GM18867 (cell line): Measurements from ENCODE around the gene TMEM87A.
A peak's percentile ranks its signal among the peaks of the same experiment; 100 is the strongest.

Experiments
- ATAC-seq: cut with Tn5 transposase; IDR thresholded peaks from one replicate; pipeline ENCODE4 v1.9.1; 2021; ENCODE audit warnings: mild to moderate bottlenecking, moderate library complexity; ENCODE audit not compliant: unreplicated experiment

Gene TMEM87A

DNA sequence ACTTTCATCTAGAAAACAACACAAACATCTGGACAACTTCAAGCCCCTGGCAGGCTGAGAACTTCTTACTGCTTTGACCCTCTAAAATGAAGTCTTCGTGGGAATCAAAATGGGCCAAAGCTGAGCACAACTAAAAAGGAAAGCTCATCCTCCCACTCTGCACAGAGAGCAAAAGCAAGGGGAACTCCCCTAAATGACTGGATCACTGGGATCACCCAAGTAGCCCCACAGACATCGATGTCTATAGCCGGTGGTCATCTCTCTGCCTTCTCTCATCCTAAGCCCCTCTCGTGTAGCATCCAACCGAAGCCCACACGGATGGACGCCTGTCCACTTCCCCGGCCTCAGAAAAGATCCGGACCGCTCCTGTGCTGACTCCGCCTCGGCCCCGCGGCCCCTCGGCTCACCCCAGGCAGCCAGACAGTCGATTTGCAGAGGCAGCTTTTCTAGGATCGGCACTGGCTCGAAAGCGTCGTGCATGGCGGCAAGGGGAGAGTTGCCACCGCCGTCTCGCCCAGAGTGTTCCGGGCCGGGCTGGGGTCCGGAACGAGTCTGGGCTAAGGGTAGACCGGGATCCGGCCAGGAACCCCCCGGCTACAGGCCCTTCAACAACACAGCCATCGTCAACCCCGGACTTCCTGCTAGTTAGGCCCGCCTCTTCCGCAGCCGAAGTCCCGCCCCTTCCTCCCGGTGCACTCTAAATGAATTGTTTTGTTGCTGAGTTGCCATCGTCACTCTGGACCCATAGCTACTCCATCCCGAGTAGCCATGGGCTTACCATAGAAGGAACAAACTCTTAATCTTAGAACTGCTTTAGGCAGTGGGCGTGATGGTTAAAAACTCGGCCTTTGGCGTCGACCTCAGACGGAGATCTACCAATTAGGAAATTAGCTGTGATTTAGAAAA, 65.3 kb downstream of the TMEM87A start, which contains the start of gene VPS39:
Gene VPS39 (minus strand): TSS at position 631 of the 906 bp plus-strand sequence. CDS start 151 bp downstream, at position 480.
- ATAC-seq: peak; percentile 89

DNA sequence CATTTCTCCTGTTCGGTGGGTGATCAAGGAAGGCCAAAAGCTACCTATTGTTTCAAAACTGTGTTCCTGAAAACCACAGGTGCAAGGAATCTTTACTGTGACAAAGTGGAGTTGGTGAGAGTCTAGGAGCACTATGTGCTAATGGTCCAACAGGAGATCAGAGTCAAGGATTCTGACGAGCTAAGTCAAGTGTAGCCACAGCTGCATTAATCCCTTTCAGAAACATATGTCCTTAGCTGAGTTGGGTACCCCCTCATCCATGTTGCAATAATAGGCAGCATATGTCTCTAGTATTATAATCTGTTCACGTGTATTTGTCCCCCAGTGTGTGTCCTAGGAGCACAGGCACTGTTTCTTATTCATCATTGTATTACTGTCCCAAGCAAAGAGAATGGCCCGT, 66.8 kb downstream of the TMEM87A start:
- ATAC-seq: no peak

DNA sequence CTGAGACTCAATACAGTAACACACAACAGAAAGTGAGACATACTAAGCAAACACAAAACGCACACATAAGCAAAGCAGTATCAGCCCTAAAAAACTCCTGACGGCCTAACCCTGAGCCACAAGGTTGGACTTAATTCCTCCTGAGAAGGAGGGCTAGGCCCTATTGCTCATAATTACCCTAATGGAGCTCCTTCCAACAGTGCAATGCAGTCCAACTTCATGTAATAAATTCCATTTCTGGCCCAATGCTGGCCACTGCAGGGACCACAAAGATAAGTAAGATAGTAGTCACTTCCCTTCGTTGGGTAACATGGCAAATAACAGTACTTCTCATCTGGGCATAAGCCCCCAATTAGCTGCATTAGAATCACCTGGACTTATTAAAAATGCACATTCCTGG, 69.3 kb downstream of the TMEM87A start:
- no peak for ATAC-seq

DNA sequence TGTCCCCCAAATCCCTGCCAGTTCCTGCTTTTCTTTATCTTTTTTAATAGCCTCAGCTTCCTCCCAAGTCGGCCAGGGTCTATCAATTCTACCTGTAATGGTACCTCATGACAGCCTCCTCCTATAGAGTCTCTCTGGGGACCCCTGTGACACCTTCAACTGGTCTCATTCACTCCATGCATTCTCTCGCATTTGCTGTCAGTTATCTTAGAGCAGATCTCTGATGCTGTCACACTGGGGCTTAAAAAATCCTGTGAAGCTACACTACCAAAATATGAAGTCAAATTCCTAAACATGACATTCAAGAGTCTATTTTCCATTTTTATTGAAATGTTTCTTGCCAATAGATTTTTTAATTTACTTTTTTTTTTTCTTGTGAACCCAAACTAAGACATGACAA, 70.6 kb downstream of the TMEM87A start:
- ATAC-seq: no peak

DNA sequence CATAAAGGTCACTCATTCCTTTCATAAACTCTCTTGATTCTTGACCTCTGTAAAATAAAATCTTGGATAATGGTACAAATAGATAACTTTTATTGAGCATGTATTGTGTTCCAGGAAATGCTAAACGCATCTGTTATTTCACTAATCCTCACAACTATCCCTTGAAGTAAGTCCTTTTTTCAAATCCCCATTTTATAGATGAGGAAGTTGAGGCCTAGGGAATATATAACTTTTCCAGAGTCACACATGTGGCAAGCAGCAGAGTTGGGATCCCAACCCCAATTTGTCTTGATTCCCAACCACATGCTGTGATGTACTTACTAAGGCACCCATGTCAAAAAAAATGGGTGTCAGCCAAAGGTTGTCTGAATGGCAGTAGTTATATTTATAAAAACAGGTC, 71.4 kb downstream of the TMEM87A start:
- no peak for ATAC-seq

DNA sequence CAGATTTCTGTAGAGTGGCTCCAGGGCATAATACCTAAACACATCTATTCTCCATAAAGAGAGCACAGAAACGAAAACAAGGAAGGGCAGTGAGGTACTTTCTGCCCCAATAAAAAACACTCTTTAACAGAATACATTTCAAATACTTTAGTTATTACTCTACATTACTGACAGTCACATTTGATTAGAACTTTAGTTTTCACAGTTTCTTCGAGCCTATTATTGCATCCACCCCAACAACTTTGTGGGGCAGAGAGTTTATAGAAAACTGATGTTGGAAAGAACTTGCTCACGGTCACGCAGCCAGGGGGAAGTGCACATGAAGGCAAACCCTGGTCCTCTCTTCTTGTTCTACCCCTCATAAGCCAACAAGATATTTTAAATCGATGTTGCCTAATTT, 74.1 kb downstream of the TMEM87A start:
- ATAC-seq: no peak

DNA sequence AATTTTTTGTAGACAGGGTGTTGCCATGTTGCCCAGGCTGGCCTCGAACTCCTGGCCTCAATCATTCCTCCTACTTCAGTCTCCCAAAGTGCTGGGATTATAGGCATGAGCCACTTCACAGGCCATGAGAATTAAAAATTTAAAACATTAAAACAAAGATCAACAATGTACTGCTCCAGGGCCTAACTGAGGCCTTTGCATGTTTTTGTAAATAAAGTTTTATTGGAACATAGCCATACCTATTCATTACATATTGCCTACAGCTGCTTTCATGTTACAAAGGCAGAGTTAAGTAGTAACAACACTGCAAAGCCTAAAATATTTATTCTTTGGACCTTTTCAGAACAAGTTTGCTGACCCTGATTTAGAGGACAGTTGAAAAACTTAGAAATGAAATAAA, 74.7 kb downstream of the TMEM87A start:
- ATAC-seq: no peak

DNA sequence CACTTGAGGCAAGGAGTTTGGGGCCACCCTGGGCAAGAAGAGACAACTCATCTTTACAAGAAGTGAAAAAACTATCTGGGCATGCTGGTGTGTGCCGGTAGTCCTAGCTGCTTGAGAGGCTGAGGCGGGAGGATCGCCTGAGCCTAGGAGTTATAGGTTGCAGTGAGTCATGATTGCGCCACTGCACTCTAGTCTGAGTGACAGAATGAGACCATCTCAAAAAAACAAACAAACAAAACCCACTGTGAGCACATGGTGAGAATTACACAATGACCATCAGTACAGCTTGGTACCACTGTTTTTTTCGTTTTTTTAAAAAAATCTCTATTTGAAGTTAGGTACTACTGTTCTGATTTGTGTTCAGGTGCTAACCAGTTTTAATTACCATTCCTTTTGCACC, 78.7 kb downstream of the TMEM87A start:
- ATAC-seq: no peak

DNA sequence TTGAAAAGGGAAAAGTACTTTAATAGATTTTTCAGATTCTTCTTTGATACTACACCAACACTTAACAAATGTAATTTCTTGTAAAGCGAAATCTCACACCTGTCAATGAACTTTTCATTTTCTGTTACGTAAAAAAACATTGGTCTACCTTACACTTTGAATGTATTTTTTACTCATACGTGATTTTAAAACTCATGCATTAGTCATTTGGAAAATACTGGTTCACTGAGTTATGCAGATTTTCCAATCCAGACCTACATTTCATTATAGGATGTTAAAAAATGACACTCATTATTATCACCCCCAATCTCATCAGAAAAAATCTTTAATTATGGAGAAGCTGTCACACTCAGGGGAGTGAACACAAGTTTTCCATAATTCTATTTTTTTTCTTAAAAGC, 79.8 kb downstream of the TMEM87A start:
- ATAC-seq: no peak

DNA sequence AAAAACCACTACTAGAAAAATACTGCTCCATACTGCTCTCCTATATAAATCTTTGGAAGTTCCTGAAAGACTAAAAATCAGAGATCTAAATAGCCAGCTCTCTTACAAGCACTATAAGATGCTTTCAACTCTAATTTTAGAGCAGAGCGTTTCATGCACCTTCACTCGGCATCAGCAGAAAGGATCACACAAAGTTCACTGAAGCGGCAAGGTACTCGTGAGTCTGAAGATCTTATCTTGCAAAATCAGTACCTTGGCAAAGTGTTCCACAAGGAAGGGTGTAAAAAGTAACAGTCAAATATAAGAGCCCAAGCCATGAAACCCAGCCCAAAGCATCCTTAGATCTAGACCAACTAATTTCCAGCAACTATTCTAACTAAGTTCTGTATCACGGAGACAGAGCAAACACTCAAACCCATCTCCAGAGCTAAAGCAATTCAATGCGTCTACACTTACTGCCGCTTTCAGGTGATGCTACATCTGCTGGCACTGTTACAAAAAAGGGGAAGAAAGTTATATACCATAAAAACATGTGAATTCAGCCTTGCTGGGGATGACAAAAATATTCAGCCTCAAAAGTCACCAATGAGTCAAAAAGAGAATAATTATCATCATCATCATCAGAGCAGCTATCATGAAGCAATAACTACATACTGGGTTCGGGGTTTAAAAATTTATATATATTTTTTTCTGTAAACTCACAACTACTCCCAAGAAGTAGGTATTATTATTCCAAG, 81.5 kb downstream of the TMEM87A start:
- no peak for ATAC-seq

DNA sequence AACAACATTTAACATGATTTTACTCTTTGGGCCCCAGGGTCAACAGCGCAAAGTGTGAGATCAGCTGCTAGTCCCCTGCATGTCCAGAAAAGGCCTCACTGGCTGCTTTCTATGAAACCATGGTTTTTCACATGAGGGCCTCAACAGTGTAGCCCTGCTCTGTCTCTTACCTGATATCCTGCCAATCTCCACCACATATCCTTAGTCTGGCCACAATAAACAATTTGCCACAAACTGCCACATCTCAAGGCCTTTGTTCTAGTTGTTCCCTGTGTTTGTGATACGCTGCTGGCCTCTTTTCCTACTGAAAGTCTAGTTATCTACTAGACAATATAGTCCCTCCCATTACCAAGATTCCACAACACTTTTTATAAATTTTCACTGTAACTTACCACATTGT, 82.9 kb downstream of the TMEM87A start:
- ATAC-seq: no peak

DNA sequence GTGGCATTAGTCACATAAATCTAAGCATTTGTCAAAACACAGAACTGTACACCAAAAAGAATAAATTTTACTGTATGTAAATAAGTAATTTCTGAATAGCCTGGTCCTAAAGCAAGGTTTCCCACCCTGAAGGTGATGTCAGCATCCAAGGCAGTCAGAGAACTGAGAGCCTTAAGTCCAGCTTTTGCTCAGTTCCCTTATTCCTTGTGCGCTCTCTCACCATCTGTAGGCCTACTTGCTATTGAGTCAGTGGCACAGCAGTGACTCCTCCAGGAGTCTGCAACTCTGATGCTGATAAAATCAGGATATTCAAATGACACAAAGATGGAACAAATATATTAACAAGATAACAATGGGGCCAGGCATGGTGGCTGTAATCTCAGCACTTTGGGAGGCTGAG, 87.4 kb downstream of the TMEM87A start:
- no peak for ATAC-seq

DNA sequence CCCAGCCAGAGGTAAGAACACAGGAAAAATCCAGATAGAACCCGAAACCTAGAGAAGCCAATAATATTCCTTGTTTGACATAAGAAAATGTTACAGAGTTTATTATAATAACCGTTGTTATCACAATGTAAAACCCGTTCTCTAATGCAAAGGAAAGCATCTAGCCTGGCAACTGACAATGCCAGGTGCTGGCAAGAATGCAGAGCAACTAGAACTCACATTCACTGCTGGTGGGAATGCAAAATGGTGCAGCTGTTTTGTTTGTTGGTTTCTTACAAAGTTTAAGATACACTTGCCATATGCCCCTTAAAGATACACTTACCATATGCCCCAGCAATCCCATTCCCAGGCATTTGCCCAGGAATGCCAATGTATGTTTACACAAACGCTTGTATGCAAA, 88.5 kb downstream of the TMEM87A start:
- ATAC-seq: no peak

DNA sequence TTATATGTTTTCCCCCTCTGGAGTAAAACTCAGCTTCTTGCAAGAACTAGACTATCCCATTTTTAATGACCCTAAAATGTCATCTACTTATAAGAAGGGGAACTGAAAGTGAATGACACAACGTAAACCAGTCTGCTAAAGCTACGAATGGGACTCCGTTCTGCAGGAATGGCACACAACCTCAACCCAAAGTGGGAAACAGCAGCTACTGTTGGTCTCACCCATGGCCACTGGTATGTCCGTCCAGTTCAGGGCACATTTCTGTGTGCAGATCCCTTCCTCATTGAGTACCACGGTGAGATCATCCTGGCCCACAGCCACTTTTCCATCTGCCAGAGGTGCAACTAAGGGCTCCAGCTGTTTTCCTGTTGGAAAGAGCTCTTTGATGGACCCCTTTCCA, 88.9 kb downstream of the TMEM87A start:
- ATAC-seq: no peak

DNA sequence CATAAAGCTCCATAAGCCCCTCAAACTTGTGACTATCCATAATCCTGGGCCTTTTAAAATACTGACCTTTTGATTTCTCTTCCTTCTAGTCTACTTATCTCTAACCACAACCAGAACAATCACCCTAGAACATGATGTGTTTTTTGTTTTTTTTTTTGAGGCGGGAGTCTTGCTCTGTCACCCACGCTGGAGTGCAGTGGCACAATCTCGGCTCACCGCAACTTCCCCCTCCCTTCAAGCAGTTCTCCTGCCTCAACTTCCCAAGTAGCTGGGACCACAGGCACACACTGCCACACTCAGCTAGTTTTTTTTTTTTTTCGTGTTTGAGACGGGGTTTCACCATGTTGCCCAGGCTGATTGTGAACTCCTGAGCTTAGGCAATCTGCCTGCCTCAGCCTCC, 90.3 kb downstream of the TMEM87A start:
- no peak for ATAC-seq

DNA sequence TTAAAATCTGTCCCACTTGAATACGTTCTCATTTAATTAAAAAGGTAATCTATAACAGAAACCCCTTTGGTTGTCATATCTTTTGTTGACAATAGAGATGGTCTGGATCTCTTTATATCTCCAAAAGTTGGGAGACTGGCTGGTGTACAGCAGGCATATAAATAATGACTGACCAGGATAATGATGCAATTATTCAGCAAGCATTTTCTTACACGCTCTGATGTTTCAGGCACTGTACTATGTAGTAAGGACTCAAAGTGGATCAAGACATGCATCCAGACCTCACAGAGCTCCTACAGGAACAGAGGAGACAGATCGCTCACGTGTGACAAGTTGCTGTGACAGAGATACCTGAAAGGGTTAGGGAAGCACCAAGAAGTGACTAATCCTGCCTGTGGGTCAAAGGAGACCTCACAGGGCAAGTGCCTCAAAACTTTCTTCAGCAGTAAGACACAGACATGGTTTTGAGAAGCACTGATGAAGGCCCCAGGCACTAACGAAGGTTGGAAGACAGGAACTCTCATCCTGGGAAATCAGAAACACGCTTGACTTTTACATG, 90.8 kb downstream of the TMEM87A start:
- no peak for ATAC-seq

DNA sequence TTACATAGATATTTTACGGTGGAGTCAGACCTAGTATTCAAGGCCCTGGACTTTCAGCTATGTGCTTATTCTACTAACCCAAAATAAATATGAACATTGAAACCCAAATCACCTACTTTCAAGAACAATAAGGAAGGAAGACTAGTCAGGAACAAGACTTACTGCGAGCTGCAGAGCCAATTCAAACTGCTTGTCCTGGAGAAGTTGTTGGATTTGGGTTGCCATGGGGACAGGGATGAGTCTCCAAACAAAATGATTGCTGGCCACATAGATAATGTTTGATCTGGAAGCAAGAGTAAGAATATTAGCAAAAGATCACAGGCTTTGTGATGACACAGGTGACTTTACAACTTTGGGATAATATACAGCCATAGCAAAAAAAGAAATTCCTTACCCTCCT, 95.2 kb downstream of the TMEM87A start:
- no peak for ATAC-seq

DNA sequence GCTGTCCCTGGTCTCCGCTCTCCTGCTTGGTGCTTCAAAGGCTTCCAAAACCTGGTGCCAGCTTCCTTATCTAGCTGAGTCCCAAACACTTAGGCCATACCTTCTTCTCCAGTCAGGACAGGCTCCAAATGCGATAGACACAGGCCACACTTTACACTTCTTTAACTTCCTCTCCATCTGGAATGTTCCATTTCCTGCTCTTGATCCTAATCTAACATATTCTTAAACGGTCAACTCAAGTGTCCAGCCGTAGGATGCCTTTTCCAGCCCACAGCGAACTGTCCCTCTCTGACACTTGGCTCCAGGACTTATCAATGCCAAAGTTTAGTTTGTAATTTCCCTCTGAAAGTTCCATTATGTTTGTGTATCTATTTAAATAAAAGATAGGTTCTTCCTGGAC, 97.6 kb downstream of the TMEM87A start:
- no peak for ATAC-seq

DNA sequence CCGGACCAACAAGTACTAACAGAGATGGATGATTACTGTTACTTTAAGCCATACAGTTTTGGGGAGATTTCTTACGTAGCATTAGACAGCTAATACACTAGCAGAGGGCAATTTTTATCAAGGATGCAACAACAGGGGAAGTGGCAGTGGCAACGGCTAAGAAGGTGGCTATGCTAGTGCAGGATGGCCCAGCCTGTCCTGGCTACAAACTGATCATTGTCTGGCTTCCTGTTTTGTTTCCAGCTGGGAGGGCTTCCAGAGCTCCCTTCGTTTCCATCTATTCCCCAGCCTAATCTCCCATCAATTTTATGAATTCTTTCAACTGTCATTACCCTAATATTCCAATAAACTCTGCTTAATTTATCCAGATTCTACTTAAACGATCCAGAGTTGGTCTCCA, 100.8 kb downstream of the TMEM87A start:
- no peak for ATAC-seq

DNA sequence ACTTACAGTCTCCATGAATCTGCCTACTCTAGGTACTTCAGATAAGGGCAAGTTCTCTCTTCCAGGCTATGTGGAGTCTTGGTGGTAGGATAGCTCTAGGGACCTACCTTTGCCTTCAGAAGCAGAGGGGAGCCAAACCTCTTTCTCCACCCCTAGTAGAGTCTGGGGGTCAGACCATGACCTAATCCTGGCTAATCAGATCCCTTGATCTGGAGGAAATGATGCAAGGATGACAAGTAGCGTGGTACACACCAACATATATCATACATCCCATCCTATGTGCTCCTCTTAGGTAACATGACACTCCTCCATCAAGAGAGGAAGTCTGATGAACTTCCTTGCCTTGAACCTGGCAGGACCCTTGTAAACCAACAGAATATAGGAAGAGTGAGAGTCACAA, 101.4 kb downstream of the TMEM87A start:
- ATAC-seq: no peak

DNA sequence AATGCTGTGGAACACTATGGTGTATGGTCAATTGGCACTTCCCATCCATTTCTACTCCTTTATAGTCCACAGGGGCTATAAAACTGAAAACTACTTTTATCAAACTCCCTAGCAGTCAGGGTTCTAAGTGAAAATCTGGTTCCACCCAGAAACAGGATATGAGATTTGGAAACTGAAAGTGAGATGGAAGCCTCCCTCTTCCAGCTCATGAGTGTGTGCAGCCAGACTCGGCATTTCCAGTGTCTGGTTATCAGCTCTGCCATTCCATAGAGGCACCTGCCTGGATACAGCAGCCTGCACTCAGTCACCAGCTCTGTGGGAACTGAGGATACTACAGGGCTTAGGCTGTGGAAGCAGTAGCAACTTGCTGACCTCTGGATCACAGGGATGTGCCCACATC, 102.1 kb downstream of the TMEM87A start:
- no peak for ATAC-seq
